IMR-90 (cell line): ENCODE measurements around the gene CFAP157. TPM values are rescaled to one million over a fixed set of nuclear protein-coding genes. Genes with fewer than 3 reads are reported as not detected.

Source experiments
- ATAC-seq: fragments of 200-7000 bp; cut with Tn5 transposase; 2 replicates; pipeline ENCODE4 v1.9.1; 2020; ENCODE audit warnings: low read depth, mild to moderate bottlenecking, moderate library complexity
- BruUV-seq: library from RNA; stranded (reverse); fragments of 400-500 nt; replicated peaks from 2 replicates; lab custom pipeline; 2021; lab: Mats Ljungman, UMichigan
- CTCF ChIA-PET: fragments of 300-600 bp; formaldehyde crosslinking; extraction: SDS; loops from one replicate; lab custom pipeline; 2021; ENCODE audit warnings: antibody characterized with exemption; lab: Yijun Ruan, JAX
- POLR2A ChIA-PET: fragments of 300-600 bp; sonication (Branson Sonifier 250); formaldehyde crosslinking; loops from one replicate; lab custom pipeline; 2022; ENCODE audit warnings: antibody characterized with exemption; ENCODE audit not compliant: unreplicated experiment; lab: Charles Lee
- DNase-seq: peaks from one replicate; pipeline ENCODE4 v3.0.0; 2013
- H2AFZ ChIP-seq: replicated peaks from 2 replicates; pipeline ENCODE3; 2013; ENCODE audit warnings: low read length, mild to moderate bottlenecking; ENCODE audit not compliant: poor library complexity
- H2AK5ac ChIP-seq: 2 replicates; pipeline ENCODE4 v1.6.1; 2013; ENCODE audit warnings: low read depth, low read length, inconsistent platforms
- H2AK9ac ChIP-seq: replicated peaks from 2 replicates; pipeline ENCODE3; 2013; ENCODE audit warnings: mild to moderate bottlenecking, low read depth, low read length, moderate library complexity; ENCODE audit not compliant: poor library complexity
- H2BK120ac ChIP-seq: 2 replicates; pipeline ENCODE4 v1.6.1; 2013; ENCODE audit warnings: low read depth, low read length, inconsistent platforms
- H2BK15ac ChIP-seq: 3 replicates; pipeline ENCODE4 v1.6.1; 2013; ENCODE audit warnings: low read depth, low read length, inconsistent platforms
- H2BK20ac ChIP-seq: 2 replicates; pipeline ENCODE4 v1.6.1; 2013; ENCODE audit warnings: low read depth, mild to moderate bottlenecking, inconsistent platforms, low read length, moderate library complexity
- H2BK5ac ChIP-seq: 2 replicates; pipeline ENCODE4 v1.6.1; 2013; ENCODE audit warnings: mild to moderate bottlenecking, low read depth, low read length, inconsistent platforms; ENCODE audit not compliant: poor library complexity, severe bottlenecking
- H3K14ac ChIP-seq: replicated peaks from 2 replicates; pipeline ENCODE4 v1.6.1; 2013; ENCODE audit warnings: low read depth, low read length, inconsistent platforms
- H3K18ac ChIP-seq: 2 replicates; pipeline ENCODE4 v1.6.1; 2013; ENCODE audit warnings: low read depth, low read length, control low read depth
- H3K23ac ChIP-seq: 2 replicates; pipeline ENCODE4 v1.6.1; 2013; ENCODE audit warnings: low read depth, low read length, inconsistent platforms
- H3K27ac ChIP-seq: 2 replicates; pipeline ENCODE4 v1.5.1; 2013; ENCODE audit warnings: mild to moderate bottlenecking, control low read depth, low read length; ENCODE audit not compliant: insufficient read depth
- H3K27me3 ChIP-seq: 2 replicates; pipeline ENCODE4 v1.6.1; 2013; ENCODE audit warnings: low read length; ENCODE audit not compliant: control insufficient read depth, insufficient read depth
- H3K36me3 ChIP-seq: 2 replicates; pipeline ENCODE4 v1.6.1; 2013; ENCODE audit warnings: low read length, mixed read lengths; ENCODE audit not compliant: control insufficient read depth, insufficient read depth
- H3K4ac ChIP-seq: 2 replicates; pipeline ENCODE4 v1.6.1; 2013; ENCODE audit warnings: low read depth, low read length, inconsistent platforms
- H3K4me1 ChIP-seq: 2 replicates; pipeline ENCODE4 v1.6.1; 2013; ENCODE audit warnings: low read length, mixed read lengths; ENCODE audit not compliant: control insufficient read depth, insufficient read depth
- H3K4me2 ChIP-seq: 2 replicates; pipeline ENCODE4 v1.6.1; 2013; ENCODE audit warnings: low read depth, mild to moderate bottlenecking, control low read depth, low read length, moderate library complexity
- H3K4me3 ChIP-seq: 2 replicates; pipeline ENCODE4 v1.5.1; 2013; ENCODE audit warnings: low read depth, mild to moderate bottlenecking, control low read depth, low read length, moderate library complexity; ENCODE audit not compliant: insufficient read depth
- H3K56ac ChIP-seq: 2 replicates; pipeline ENCODE4 v1.6.1; 2013; ENCODE audit warnings: low read length, inconsistent platforms; ENCODE audit not compliant: insufficient read depth; ENCODE audit errors: extremely low read depth
- H3K79me1 ChIP-seq, 2 experiments: 2 replicates each; pipeline ENCODE4 v1.6.1; 2013; ENCODE audit warnings: low read length in 2 of 2, inconsistent platforms in 1 of 2, low read depth in 1 of 2
- H3K9ac ChIP-seq: 2 replicates; pipeline ENCODE4 v1.6.1; 2013; ENCODE audit warnings: low read depth, low read length, control low read depth
- H3K9me1 ChIP-seq: 2 replicates; pipeline ENCODE4 v1.6.1; 2013; ENCODE audit warnings: low read length, inconsistent platforms; ENCODE audit not compliant: insufficient read depth
- H3K9me3 ChIP-seq: 2 replicates; pipeline ENCODE4 v1.6.1; 2013; ENCODE audit warnings: low read length; ENCODE audit not compliant: control insufficient read depth, insufficient read depth
- H4K20me1 ChIP-seq: 2 replicates; pipeline ENCODE4 v1.6.1; 2013; ENCODE audit warnings: low read length, inconsistent platforms; ENCODE audit not compliant: insufficient read depth
- H4K5ac ChIP-seq: 2 replicates; pipeline ENCODE4 v1.6.1; 2013; ENCODE audit warnings: mild to moderate bottlenecking, low read depth, low read length, control low read depth
- H4K8ac ChIP-seq, 2 experiments: 2 replicates each; pipeline ENCODE4 v1.6.1; 2013; ENCODE audit warnings: low read depth in 2 of 2, low read length in 2 of 2, control low read depth in 1 of 2, inconsistent platforms in 1 of 2
- H4K91ac ChIP-seq: 2 replicates; pipeline ENCODE4 v1.6.1; 2013; ENCODE audit warnings: low read depth, low read length, inconsistent platforms; ENCODE audit not compliant: insufficient read depth
- BHLHE40 ChIP-seq: fragments of 150-350 bp; IDR thresholded peaks from 2 replicates; pipeline ENCODE4 v1.6.1; 2016; ENCODE audit warnings: mild to moderate bottlenecking, low read depth, low read length
- MXI1 ChIP-seq: IDR thresholded peaks from 2 replicates; pipeline ENCODE4 v1.6.1; 2012; ENCODE audit warnings: low read depth, mild to moderate bottlenecking, low read length, moderate library complexity, borderline replicate concordance
- NFE2L2 ChIP-seq: fragments of 150-350 bp; IDR thresholded peaks from 2 replicates; pipeline ENCODE4 v1.6.1; 2016; ENCODE audit warnings: low read depth, mild to moderate bottlenecking, low read length
- RAD21 ChIP-seq: IDR thresholded peaks from 2 replicates; pipeline ENCODE4 v1.6.1; 2012; ENCODE audit warnings: low read length, improper control_type of control experiment
- WGBS, 2 experiments: methylation state at CpG; one replicate each; pipeline versions ENCODE4 v1.1.5 to v1.1.7; 2013; ENCODE audit warnings: missing lambda C conversion rate in 2 of 2; ENCODE audit not compliant: insufficient read length in 1 of 2; ENCODE audit errors: extremely low coverage in 2 of 2; 5-methylcytosine and 5-hydroxymethylcytosine counted together
- dilution Hi-C: fragments of 300-500 bp; cut with HindIII; formaldehyde crosslinking; loops from one replicate; pipeline ENCODE4 v1.14.3; 2018; ENCODE audit warnings: low sequenced_read_pairs; ENCODE audit not compliant: unreplicated experiment
- in situ Hi-C: fragments of 300-500 bp; cut with MboI; formaldehyde crosslinking; loops from 3 replicates; pipeline ENCODE4 v1.14.3; 2019; ENCODE audit warnings: low sequenced_read_pairs, inconsistent platforms, mixed read lengths
- intact Hi-C: fragments of 100-400 bp; cut with micrococcal nuclease; formaldehyde crosslinking; loops from 2 replicates; pipeline ENCODE4 v1.10.0; 2022
- polyA plus RNA-seq, 3 experiments: library from polyadenylated mRNA; depleted of rRNA; stranded (reverse); fragments of >200 nt; gene quantifications; 2 replicates each; pipeline ENCODE4 v1.2.3, GENCODE V29; 2012; ENCODE audit warnings: low replicate concordance in 1 of 3
- total RNA-seq: library from RNA; depleted of rRNA; stranded (reverse); fragments of >200 nt; gene quantifications from 2 replicates; pipeline ENCODE4 v1.2.3, GENCODE V29; 2012
- TF ChIP-seq, protein P1 (sequence below): conservative IDR thresholded peaks from 2 replicates; pipeline ENCODE4 v1.5.1; 2012; ENCODE audit warnings: mild to moderate bottlenecking, low read depth, low read length, improper control_type of control experiment

CFAP157 gene
- total and polyA plus RNA-seq, 2 of the 4 experiments (the other 2 are of a cell fraction) = not detected

DNA sequence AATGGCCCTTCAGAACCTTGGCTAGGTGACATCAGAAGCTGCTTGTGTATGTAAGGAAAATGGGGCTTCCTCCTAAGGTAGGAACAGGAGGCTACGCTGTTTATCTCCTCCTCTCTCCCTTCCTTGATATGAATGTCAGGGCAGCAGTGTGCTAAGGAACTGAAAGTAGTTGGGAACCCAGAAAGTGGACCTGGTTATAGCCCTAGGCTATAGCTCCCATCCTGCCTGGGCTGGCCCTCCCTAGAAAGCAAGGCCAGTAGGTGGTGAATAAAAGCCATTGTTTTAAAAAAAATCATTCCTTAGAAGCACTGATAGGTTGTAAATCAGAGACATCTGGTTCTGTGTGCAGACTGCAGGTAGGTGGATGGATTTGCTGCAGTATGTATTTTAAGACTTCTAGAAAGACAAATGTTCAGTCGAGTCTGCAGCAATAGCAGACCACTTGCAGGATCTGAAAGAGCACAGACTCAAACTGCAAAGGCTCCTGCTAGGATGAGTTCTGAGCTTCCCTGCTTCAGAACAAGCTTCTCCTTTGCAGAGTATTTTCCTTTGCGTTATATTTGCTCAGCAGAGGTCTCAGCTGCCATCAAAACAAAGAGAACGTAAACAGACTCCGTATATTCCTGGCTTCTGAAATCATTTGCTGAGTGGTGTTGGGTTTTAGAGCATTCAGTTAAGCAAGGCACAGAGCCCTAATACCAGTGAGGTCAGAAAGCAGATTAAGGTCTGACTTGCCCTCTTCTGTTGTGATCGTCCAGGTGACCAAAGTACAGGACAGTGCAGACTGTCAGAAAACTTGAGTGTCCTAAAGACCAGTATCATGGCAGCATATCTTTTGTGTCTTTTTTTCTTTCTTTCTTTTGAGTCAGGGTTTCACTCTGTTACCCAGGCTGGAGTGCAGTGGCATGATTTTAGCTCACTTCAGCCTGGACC lies 20.1 kb upstream of the CFAP157 start:
- Histone ChIP-seq H2BK120ac (no peak overlapping the region), H3K4ac (no peak overlapping the region), H3K4me2 (no peak overlapping the region), H2BK5ac (no peak overlapping the region), H3K79me1 (no peaks in the 10 kb centered on the region), H4K5ac (no peak overlapping the region), H4K91ac (no peak overlapping the region), H3K14ac (no peak overlapping the region), H4K8ac (no peak overlapping the region), H3K23ac (no peak overlapping the region), H4K20me1 (no peaks in the 10 kb centered on the region), H2BK20ac (no peak overlapping the region), H3K9ac (no peak overlapping the region), H2BK15ac (no peak overlapping the region), H3K27me3 (no peaks in the 10 kb centered on the region), H3K18ac (no peak overlapping the region), H3K27ac (no peak overlapping the region), H3K4me3 (no peak overlapping the region), H2AK9ac (no peak overlapping the region), H3K9me1 (peaks cover 19% of the 10 kb centered on the region), H3K56ac (no peak overlapping the region), H2AK5ac (no peak overlapping the region), H3K36me3 (peaks cover 57% of the 10 kb centered on the region), H3K9me3 (no peaks in the 10 kb centered on the region), H2AFZ (no peak overlapping the region), H3K4me1 (peaks cover 11% of the 10 kb centered on the region)
- DNase-seq = no peak
- WGBS, 2 experiments = 83% methylated on average over 5 of the region's 6 CpGs; no CpG with 5 or more reads in 1 of the 2 experiments
- TF ChIP-seq, protein P1, sequence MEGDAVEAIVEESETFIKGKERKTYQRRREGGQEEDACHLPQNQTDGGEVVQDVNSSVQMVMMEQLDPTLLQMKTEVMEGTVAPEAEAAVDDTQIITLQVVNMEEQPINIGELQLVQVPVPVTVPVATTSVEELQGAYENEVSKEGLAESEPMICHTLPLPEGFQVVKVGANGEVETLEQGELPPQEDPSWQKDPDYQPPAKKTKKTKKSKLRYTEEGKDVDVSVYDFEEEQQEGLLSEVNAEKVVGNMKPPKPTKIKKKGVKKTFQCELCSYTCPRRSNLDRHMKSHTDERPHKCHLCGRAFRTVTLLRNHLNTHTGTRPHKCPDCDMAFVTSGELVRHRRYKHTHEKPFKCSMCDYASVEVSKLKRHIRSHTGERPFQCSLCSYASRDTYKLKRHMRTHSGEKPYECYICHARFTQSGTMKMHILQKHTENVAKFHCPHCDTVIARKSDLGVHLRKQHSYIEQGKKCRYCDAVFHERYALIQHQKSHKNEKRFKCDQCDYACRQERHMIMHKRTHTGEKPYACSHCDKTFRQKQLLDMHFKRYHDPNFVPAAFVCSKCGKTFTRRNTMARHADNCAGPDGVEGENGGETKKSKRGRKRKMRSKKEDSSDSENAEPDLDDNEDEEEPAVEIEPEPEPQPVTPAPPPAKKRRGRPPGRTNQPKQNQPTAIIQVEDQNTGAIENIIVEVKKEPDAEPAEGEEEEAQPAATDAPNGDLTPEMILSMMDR = no peak
- TF ChIP-seq NFE2L2 (no peak), BHLHE40 (no peak), RAD21 (no peak), MXI1 (no peak)
- ChIA-PET CTCF (no interaction called here), POLR2A (no interaction called here)
- intact Hi-C loops (no loop called here), dilution Hi-C loops (no loop called here), in situ Hi-C loops (no loop called here)
- no TSS peak for BruUV-seq
- ATAC-seq = no peak
